Vagina (tissue), 2 donors: ENCODE measurements around the gene WSCD1.

Source experiments
- POLR2AphosphoS5 ChIP-seq, 2 donors: sonication (generic); formaldehyde crosslinking; IDR thresholded peaks; one replicate each; pipeline ENCODE4 v1.9.0; 2017; ENCODE audit warnings: antibody characterized with exemption in 2 of 2, mild to moderate bottlenecking in 2 of 2, low read depth in 1 of 2; ENCODE audit not compliant: insufficient read depth in 1 of 2
- TF ChIP-seq, protein P1 (sequence below), 3 experiments: fragments of 450-650 bp in 2 of 3; fragments of 200-600 bp in 1 of 3; sonication (generic) in 1 of 3; IDR thresholded peaks; one replicate each; pipeline ENCODE4 v1.5.1; 2017 to 2019; ENCODE audit warnings: antibody characterized with exemption in 3 of 3, mild to moderate bottlenecking in 2 of 3, moderate library complexity in 2 of 3

DNA sequence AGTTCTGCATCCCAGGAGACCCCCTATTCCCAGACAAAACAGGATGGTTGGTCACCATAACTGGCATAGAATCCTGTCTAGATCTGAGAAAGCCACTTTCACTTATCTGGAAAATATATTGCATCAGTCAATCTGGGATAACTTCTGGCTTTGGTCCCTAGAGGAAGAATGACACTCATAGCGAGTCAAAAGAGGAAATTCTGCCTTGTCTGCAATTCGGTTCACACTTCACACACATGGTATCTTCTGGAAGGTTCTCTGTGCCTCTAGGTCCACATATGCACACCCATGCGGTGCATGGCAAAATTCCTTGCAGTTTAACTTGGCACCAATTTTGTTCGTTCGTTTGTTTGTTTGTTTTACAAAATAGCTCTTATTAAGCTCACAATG is 49.2 kb upstream of the WSCD1 start:
- TF ChIP-seq, protein P1, sequence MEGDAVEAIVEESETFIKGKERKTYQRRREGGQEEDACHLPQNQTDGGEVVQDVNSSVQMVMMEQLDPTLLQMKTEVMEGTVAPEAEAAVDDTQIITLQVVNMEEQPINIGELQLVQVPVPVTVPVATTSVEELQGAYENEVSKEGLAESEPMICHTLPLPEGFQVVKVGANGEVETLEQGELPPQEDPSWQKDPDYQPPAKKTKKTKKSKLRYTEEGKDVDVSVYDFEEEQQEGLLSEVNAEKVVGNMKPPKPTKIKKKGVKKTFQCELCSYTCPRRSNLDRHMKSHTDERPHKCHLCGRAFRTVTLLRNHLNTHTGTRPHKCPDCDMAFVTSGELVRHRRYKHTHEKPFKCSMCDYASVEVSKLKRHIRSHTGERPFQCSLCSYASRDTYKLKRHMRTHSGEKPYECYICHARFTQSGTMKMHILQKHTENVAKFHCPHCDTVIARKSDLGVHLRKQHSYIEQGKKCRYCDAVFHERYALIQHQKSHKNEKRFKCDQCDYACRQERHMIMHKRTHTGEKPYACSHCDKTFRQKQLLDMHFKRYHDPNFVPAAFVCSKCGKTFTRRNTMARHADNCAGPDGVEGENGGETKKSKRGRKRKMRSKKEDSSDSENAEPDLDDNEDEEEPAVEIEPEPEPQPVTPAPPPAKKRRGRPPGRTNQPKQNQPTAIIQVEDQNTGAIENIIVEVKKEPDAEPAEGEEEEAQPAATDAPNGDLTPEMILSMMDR (IDR thresholded peaks at IDR 0.05) = no peak
- no peak for TF ChIP-seq POLR2AphosphoS5 (IDR thresholded peaks at IDR 0.05; ENCODE audit: insufficient read depth in 1 of 2, low read depth in 1 of 2)
